HCT116 (cell line): Measurements from ENCODE around the gene ANKS1A.

Experiments
- CEBPB ChIP-seq: IDR thresholded peaks from 2 replicates; pipeline ENCODE4 v1.6.1; 2012; ENCODE audit warnings: low read depth
- ELF1 ChIP-seq: IDR thresholded peaks from 2 replicates; pipeline ENCODE4 v1.6.1; 2012; ENCODE audit warnings: low read depth, borderline replicate concordance
- EZH2 ChIP-seq: fragments of 200-600 bp; sonication (generic); IDR thresholded peaks from 2 replicates; pipeline ENCODE4 v1.6.1; 2017; ENCODE audit warnings: antibody characterized with exemption, mixed run types
- FOSL1 ChIP-seq: IDR thresholded peaks from 2 replicates; pipeline ENCODE4 v1.6.1; 2012; ENCODE audit warnings: low read depth
- POLR2AphosphoS5 ChIP-seq: IDR thresholded peaks from 2 replicates; pipeline ENCODE4 v1.6.1; 2011; ENCODE audit warnings: mild to moderate bottlenecking, low read depth, low read length, moderate library complexity
- RAD21 ChIP-seq: IDR thresholded peaks from 2 replicates; pipeline ENCODE4 v1.6.1; 2012; ENCODE audit warnings: low read depth, mild to moderate bottlenecking
- SP1 ChIP-seq: IDR thresholded peaks from 2 replicates; pipeline ENCODE4 v1.6.1; 2012; ENCODE audit warnings: low read depth
- ZFX ChIP-seq: fragments of 450-650 bp; IDR thresholded peaks from 2 replicates; pipeline ENCODE4 v1.6.1; 2017
- TF ChIP-seq, protein P1 (sequence below): IDR thresholded peaks from 2 replicates; pipeline ENCODE4 v1.6.1; 2012
- TF ChIP-seq, protein P2 (sequence below), 3 experiments: fragments of 200-600 bp in 1 of 3; sonication (generic) in 1 of 3; IDR thresholded peaks in 2 of 3; conservative IDR thresholded peaks in 1 of 3; 2 replicates each; pipeline ENCODE4 v1.5.1; 2012 to 2017; ENCODE audit warnings: low read depth in 2 of 3, low read length in 2 of 3, antibody characterized with exemption in 1 of 3, borderline replicate concordance in 1 of 3, control low read depth in 1 of 3, mild to moderate bottlenecking in 1 of 3, mixed read lengths in 1 of 3, mixed run types in 1 of 3, moderate library complexity in 1 of 3; ENCODE audit not compliant: insufficient read depth in 1 of 3
- TF ChIP-seq, protein P3 (sequence below): IDR thresholded peaks from 2 replicates; pipeline ENCODE4 v1.6.1; 2011; ENCODE audit warnings: mild to moderate bottlenecking, low read length, moderate library complexity; ENCODE audit not compliant: insufficient replicate concordance; ENCODE audit errors: extremely low read depth
- TF ChIP-seq, protein P4 (sequence below): IDR thresholded peaks from 2 replicates; pipeline ENCODE4 v1.6.1; 2012

DNA sequence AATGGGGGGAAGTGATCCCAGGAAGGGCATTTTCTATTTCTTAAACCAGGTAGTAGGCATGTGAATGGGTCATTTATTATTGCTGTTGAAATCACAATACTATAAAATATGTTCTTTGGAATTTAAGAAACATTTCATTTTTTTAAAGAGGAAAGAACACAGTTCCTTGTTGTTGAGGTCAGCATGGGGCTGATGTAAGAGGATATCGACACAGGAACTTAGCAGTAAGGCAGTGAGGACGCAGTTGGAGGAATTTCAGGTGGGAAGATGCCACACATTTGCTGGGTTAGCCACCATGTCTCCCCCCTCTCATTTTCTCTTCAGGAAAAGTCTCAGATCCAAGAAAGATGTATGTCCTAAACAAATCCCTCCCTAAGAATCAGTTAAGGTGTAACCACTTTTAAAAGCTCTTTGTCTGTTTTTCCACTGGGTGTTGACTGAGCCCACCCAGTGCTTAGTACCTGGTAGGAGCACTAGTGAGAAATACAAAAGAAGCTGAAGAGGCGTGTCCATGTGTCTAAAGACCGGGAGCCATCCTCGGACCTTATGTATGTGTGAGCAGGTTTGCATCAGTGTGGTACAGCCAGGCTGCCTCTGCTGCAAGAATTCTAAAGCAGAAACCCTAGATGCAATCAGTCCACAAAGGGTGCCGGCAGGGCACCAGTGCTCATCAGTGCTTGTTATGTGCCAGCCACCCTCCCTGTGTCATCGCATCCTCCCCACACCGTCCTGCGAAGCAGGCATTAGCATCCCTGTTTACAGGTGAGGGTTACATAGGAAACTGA is 153.2 kb downstream of the ANKS1A start:
- TF ChIP-seq CEBPB (no peak), EZH2 (no peak), SP1 (no peak), POLR2AphosphoS5 (no peak), ELF1 (no peak), ZFX (no peak), FOSL1 (no peak), RAD21 (no peak)
- TF ChIP-seq, protein P1, sequence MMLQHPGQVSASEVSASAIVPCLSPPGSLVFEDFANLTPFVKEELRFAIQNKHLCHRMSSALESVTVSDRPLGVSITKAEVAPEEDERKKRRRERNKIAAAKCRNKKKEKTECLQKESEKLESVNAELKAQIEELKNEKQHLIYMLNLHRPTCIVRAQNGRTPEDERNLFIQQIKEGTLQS, result no peak
- TF ChIP-seq, protein P2, sequence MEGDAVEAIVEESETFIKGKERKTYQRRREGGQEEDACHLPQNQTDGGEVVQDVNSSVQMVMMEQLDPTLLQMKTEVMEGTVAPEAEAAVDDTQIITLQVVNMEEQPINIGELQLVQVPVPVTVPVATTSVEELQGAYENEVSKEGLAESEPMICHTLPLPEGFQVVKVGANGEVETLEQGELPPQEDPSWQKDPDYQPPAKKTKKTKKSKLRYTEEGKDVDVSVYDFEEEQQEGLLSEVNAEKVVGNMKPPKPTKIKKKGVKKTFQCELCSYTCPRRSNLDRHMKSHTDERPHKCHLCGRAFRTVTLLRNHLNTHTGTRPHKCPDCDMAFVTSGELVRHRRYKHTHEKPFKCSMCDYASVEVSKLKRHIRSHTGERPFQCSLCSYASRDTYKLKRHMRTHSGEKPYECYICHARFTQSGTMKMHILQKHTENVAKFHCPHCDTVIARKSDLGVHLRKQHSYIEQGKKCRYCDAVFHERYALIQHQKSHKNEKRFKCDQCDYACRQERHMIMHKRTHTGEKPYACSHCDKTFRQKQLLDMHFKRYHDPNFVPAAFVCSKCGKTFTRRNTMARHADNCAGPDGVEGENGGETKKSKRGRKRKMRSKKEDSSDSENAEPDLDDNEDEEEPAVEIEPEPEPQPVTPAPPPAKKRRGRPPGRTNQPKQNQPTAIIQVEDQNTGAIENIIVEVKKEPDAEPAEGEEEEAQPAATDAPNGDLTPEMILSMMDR (IDR thresholded peaks at IDR 0.05 in 2 of 3, conservative IDR thresholded peaks at IDR 0.05 in 1 of 3; ENCODE audit: borderline replicate concordance in 1 of 3, insufficient read depth in 1 of 3, low read depth in 2 of 3, low read length in 2 of 3), result no peak
- TF ChIP-seq, protein P3, sequence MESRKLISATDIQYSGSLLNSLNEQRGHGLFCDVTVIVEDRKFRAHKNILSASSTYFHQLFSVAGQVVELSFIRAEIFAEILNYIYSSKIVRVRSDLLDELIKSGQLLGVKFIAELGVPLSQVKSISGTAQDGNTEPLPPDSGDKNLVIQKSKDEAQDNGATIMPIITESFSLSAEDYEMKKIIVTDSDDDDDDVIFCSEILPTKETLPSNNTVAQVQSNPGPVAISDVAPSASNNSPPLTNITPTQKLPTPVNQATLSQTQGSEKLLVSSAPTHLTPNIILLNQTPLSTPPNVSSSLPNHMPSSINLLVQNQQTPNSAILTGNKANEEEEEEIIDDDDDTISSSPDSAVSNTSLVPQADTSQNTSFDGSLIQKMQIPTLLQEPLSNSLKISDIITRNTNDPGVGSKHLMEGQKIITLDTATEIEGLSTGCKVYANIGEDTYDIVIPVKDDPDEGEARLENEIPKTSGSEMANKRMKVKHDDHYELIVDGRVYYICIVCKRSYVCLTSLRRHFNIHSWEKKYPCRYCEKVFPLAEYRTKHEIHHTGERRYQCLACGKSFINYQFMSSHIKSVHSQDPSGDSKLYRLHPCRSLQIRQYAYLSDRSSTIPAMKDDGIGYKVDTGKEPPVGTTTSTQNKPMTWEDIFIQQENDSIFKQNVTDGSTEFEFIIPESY, result no peak
- TF ChIP-seq, protein P4, sequence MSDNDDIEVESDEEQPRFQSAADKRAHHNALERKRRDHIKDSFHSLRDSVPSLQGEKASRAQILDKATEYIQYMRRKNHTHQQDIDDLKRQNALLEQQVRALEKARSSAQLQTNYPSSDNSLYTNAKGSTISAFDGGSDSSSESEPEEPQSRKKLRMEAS, result no peak
